Measurements from ENCODE around the gene NDUFV1.
A peak's percentile ranks its signal among the peaks of the same experiment; 100 is the strongest.
"Not testable (repeated sequence)": the region's sequence is repeated elsewhere in the genome, so short reads cannot be mapped to it uniquely, and the experiment has no call there.

Gene NDUFV1

DNA sequence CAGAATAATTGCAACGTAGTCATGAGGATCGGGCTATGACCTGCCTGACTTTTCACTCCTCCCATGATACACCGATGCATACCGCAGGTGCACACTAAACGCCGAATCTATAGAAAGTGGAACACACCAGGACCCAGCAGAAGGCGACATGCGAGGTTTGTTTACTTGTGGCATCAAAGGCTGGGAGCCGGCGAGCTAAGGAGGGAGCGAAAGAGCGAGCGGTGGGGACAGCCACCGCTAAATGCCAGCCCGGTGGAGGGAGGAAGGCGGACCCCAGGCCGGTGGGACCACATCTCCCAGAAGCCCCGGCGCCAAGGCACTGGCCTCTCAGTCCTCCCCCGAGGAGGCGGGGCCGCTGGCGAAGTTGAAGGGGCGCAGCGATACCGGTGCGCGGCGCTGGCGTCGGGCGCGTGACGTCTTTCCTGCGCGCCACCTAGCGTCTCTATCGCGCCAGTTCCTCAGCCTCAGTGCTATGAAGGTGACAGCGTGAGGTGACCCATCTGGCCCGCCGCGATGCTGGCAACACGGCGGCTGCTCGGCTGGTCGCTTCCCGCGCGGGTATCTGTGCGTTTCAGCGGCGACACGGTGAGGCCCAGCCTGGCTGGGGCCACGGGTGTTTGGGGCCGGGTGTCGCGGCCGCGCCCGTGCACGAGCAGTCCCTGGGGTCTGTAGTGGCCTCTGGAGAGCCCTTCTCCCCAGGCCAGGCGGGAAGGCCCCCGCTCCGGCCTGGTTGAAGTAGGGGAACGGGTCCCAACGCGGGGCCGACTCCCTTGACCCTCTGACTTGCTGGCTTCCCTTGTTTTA is at the start of gene NDUFV1:
Gene NDUFV1, plus strand, starts transcription at position 445 of the 804 bp plus-strand sequence. Its CDS starts 69 bp downstream, at position 514.
- DNase-seq = peak; percentile 96

GRCh38 chr11:67558084-67558772 is 48.5 kb upstream of the NDUFV1 start:
- DNase-seq = no peak

- DNase-seq = no peak
Observed at GRCh38 chr11:67561971-67562619, 44.6 kb upstream of the NDUFV1 start.

DNA sequence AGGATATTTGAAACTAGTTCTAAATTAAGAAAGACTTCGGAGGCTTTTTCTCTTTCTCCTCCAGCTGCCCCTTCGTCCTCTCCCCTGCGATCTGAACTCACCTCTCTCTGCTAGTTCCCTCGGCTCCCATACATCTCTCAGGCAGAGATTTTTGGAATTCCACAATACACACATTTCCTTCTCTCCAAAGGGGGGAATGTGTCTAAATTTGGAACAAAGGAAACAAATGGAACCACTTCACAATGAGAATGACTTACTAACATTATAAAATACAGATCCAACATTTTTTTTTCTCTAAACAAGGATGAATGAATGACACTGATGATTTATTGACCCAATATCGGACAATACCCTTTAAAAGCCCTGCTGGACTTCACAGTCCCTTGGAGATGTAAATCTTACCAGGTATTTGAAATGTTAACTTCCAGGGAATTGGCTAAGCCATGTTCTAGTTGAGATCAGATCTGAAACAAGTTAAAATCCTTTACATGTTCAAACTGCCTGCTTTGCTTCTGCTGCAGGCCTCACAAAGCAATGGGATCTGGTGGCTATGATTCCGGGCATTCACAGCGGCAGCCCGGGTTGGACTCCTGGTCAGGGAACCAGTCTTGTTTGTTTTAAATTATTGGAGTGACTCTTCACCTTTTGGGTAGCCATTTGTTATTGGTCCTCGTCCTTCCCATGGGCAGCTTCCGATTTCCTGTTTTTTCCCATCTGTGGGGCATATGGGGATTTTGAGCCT is 43.6 kb upstream of the NDUFV1 start:
- DNase-seq = no peak

DNA sequence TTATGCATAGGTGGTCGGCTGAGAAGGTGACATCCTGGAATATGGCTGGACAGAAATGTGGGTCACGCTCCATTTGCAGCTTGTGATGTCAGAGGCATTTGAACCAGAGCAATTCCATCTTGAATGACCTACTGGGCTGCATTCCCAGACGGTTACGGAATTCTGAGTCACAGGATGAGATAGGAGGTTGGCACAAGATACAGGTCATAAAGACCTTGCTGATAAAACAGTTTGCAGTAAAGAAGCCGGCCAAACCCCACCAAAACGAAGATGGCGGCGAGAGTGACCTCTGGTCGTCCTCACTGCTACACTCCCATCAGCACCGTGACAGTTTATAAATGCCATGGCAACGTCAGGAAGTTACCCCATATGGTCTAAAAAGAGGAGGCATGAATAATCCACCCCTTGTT is 43.0 kb upstream of the NDUFV1 start:
- DNase-seq = not testable (repeated sequence)

DNA sequence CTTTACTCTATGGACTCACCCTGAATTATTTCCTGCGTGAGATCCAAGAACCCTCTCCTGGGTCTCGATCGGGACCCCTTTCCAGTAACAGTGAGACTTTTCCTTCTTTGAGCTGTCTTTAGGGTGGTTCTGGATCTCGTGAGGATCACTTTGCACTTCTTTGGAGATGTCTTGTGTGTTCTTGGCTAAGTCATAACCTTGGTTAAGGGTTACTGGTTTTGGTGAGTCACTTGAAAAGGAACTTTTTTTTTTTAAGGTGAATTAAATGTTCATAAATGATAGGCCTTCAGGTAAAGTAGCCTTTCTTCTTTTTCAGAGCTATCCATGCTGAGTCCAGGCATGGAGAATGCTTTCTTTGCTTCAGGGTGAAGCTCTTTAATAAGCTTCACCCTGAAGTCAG is 42.5 kb upstream of the NDUFV1 start:
- DNase-seq = no peak

DNA sequence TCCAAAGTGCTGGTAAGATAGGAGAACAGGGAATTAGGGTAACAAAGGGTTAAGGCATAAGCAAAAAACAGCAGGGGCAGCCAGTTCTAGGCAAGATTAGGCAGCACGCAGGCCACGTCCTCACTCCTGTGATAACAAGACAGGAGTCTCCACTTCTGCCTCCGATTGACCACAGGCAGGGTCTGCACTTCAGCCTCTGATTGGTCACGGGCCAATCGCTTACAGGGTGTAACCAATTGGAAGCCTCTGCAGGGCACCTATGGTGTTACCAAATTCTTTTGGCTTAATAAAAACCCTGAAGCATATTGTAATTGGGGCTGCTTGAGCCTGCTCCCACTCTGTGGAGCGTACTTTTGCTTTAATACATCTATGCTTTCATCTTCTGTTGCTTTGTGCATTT is 35.3 kb upstream of the NDUFV1 start:
- no peak for DNase-seq

DNA sequence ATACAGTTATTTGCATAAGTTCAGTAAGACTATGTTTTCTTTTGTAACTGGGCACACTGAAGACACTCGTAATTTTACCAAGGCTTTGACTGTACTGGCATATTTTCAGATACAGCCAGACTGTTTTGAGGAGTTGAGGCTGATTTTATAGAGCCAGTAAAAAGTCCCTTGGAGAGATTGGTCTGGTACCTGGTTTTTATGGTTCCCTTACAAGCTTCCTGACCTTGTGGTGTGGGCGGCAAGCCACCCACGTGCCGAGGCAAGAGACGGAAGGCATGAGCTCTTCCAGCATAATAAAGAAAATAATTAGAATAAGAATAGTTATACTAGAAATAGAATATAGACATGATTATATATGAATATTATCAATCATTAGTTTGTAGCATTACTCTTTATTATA is 34.4 kb upstream of the NDUFV1 start:
- no peak for DNase-seq

DNA sequence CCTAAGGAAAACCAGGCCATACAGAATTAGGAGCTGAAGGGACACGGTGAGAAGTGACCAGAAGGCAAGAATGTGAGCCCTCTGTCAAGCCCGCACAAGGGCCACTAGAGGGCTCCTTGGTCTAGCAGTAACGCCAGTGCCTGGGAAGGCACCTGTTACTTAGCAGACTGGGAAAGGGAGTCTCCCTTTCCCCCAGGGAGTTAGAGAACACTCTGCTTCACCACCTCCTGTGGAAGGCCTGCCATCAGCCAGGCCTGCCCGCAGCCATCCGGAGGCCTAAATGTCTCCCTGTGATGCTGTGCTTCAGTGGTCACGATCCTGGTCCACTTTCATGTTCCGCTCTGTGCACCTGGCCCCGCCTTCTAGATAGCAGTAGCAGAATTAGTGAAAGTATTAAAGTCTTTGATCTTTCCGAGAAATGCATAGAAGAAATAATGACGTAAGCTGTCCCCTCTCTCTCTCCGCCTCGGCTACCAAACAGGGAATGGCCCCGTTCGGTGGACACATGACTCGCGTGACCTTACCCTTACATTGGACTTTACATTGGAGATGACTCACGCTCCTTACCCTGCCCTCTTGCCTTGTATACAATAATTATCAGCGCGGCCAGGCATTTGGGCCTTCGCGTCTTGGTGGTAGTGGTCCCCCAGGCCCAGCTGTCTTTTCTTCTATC is 33.9 kb upstream of the NDUFV1 start:
- DNase-seq = peak; percentile 33

GRCh38 chr11:67574938-67575337 is 31.8 kb upstream of the NDUFV1 start:
- DNase-seq = no peak

- no peak for DNase-seq
Observed at GRCh38 chr11:67576735-67577475, 29.8 kb upstream of the NDUFV1 start.

DNA sequence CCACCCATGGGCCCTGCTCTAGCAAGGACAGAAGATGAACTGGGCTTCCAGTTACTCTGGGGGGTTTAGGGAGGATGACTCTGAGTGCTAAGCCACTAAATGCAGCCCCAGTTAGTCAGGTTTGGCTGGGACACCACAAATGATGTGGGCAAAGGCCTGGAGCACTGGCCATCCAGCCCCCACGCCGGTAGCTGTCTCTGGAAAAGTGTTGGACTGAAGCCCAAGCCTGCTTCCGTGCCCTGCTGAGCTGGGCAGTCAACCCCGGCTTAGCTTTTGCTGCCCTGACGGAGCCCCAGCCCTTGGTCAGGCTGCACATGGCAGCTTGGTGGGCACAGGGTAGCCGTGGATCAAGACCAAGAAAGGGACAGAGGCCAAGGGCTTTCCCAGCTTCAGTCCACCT is 28.8 kb upstream of the NDUFV1 start:
- DNase-seq = no peak

GRCh38 chr11:67581469-67581868 is 25.3 kb upstream of the NDUFV1 start:
- no peak for DNase-seq

DNA sequence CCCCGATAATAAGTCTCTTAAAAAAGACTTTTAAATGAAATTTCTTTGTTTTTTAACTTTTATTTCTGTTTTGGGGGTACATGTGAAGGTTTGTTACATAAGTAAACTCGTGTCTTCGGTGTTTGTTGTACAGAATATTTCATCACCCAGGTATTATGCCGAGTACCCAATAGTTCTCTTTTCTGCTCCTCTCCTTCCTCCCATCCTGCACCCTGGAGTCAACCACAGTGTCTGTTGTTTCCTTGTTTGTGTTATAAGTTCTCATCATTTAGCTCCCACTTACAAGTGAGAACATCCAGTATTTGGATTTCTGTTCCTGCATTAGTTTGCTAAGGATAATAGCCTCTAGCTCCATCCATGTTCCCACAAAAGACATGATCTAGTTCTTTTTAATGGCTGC is 24.7 kb upstream of the NDUFV1 start:
- DNase-seq = no peak

GRCh38 chr11:67583247-67584204 is 23.2 kb upstream of the NDUFV1 start, which contains the start of gene GSTP1:
Gene GSTP1, plus strand, starts transcription at chr11:67583812. Its CDS starts 32 bp downstream, at chr11:67583844.
- DNase-seq = peak; percentile 80

DNA sequence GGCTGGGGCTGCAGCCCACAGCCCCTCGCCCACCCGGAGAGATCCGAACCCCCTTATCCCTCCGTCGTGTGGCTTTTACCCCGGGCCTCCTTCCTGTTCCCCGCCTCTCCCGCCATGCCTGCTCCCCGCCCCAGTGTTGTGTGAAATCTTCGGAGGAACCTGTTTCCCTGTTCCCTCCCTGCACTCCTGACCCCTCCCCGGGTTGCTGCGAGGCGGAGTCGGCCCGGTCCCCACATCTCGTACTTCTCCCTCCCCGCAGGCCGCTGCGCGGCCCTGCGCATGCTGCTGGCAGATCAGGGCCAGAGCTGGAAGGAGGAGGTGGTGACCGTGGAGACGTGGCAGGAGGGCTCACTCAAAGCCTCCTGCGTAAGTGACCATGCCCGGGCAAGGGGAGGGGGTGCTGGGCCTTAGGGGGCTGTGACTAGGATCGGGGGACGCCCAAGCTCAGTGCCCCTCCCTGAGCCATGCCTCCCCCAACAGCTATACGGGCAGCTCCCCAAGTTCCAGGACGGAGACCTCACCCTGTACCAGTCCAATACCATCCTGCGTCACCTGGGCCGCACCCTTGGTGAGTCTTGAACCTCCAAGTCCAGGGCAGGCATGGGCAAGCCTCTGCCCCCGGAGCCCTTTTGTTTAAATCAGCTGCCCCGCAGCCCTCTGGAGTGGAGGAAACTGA is 22.4 kb upstream of the NDUFV1 start:
- peak; percentile 45 for DNase-seq

DNA sequence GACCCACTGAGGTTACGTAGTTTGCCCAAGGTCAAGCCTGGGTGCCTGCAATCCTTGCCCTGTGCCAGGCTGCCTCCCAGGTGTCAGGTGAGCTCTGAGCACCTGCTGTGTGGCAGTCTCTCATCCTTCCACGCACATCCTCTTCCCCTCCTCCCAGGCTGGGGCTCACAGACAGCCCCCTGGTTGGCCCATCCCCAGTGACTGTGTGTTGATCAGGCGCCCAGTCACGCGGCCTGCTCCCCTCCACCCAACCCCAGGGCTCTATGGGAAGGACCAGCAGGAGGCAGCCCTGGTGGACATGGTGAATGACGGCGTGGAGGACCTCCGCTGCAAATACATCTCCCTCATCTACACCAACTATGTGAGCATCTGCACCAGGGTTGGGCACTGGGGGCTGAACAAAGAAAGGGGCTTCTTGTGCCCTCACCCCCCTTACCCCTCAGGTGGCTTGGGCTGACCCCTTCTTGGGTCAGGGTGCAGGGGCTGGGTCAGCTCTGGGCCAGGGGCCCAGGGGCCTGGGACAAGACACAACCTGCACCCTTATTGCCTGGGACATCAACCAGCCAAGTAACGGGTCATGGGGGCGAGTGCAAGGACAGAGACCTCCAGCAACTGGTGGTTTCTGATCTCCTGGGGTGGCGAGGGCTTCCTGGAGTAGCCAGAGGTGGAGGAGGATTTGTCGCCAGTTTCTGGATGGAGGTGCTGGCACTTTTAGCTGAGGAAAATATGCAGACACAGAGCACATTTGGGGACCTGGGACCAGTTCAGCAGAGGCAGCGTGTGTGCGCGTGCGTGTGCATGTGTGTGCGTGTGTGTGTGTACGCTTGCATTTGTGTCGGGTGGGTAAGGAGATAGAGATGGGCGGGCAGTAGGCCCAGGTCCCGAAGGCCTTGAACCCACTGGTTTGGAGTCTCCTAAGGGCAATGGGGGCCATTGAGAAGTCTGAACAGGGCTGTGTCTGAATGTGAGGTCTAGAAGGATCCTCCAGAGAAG is 21.6 kb upstream of the NDUFV1 start:
- no peak for DNase-seq

DNA sequence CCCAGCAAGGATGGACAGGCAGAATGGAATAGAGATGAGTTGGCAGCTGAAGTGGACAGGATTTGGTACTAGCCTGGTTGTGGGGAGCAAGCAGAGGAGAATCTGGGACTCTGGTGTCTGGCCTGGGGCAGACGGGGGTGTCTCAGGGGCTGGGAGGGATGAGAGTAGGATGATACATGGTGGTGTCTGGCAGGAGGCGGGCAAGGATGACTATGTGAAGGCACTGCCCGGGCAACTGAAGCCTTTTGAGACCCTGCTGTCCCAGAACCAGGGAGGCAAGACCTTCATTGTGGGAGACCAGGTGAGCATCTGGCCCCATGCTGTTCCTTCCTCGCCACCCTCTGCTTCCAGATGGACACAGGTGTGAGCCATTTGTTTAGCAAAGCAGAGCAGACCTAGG is 20.8 kb upstream of the NDUFV1 start:
- DNase-seq = no peak
